ENCODE results near the gene SPTBN2.
A peak's percentile ranks its signal among the peaks of the same experiment; 100 is the strongest.
"Not testable (repeated sequence)": the region's sequence is repeated elsewhere in the genome, so short reads cannot be mapped to it uniquely, and the experiment has no call there.

SPTBN2 gene

DNA sequence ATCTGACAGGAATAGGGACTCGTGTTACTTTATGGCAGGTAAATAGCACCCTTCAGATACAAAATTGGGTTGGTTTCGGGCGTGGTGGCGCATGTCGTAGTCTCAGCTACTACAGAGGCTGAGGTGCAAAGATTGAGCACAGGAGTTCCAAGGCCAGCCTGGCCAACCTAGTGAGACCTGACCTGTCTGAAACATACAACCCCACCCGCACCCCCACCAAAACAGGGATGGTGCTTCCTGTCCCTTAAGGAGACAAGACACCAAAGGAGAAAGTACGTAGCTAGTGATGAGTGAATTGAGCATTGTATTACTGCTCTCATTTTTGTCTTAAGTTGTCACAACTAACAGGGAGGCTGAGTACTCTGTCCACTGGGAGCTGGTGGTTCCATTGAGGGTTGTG lies 76.4 kb downstream of the SPTBN2 start:
- no peak for DNase-seq (ENCODE audit: low read depth)
- no peak overlapping the region for H3K4me3 ChIP-seq (ENCODE audit: low read depth, low read length)

DNA sequence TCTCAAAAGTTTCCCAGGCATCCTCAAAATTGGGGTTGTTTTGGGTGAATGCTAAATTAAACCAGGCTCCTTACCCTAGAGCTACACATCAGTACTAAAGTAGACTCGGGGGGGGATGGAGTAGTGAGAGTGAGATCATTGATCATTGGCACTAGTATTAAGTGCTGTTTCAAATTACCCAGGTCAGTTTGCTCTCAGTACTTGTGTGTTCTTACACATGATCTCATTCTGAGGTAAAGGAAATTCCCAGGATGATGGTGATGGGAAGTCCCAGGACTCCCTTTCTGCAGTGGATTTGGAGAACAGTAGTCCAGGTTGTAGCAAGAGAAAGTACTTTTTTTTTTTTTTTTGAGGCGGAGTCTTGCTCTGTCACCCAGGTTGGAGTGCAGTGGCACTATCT lies 78.0 kb downstream of the SPTBN2 start:
- DNase-seq (ENCODE audit: low read depth): no peak

DNA sequence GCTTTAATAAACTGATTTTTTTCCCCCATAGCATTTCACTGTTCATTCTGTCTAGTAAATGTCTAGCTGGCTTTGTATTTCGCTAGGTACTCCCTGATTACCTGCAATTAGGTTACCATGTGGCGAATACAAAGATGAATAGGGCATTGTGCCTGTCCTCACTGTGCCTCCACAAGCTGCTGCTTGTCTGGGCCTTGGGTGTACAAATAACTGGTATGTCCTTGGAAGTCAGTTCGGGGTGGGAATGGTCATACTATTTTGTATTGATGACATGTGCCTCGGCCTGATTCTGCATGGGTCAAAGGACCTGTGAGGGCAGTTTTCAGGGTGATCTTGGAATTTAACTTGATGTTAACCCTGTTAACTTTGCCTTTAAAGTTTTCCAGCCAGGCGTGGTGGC lies 79.1 kb downstream of the SPTBN2 start:
- DNase-seq (ENCODE audit: low read depth): no peak
- H3K4me3 ChIP-seq (ENCODE audit: low read depth, low read length): no peak overlapping the region

More for the DNA sequence above, 78.0 kb downstream of the SPTBN2 start:
- H3K4me3 ChIP-seq (ENCODE audit: low read depth, low read length): no peak overlapping the region

DNA sequence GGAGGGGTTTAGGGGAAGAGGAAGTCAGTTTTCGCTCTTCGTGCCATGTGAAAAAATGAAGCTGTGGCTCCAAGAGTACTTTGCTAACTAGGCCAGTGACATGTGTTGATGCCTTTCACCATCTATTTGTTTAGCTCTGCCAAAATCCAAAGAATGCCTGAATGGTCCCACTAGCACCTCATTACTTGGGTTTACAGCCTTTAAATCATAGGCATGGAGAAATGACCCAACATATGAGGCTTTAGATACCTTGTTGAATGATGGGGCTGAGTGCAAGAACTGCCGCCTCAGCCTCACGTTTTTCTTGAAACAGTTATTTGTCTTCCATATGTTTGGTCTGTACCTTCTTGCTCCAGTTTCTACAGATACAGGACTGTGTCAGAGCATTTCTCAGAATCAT lies 82.2 kb downstream of the SPTBN2 start:
- no peak for DNase-seq (ENCODE audit: low read depth)
- H3K4me3 ChIP-seq (ENCODE audit: low read depth, low read length): no peak overlapping the region

DNA sequence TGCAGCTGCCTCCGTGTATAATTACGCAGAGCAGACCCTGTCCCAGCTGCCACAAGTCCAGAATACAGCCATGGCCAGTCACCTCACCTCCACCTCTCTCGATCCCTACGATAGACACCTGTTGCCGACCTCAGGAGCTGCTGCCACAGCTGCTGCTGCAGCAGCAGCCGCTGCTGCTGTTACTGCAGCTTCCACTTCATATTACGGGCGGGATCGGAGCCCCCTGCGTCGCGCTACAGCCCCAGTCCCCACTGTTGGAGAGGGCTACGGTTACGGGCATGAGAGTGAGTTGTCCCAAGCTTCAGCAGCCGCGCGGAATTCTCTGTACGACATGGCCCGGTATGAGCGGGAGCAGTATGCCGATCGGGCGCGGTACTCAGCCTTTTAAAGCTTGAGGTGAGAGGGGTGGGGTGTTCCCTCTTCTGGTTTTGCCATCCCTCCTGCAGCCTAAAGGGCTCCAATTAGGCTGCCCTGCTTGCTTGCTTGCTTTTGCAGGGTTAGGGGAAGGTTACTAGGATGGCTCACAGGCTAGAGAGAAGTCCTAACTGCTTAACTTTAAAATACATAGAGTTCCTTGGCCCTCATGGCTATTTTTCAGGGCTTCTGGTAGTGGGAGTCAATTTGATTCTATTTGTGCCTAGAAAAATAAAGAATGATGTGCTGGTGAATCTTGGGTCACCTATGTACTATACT lies 85.1 kb downstream of the SPTBN2 start:
- no peak overlapping the region for H3K4me3 ChIP-seq (ENCODE audit: low read depth, low read length)
- DNase-seq (ENCODE audit: low read depth): no peak

DNA sequence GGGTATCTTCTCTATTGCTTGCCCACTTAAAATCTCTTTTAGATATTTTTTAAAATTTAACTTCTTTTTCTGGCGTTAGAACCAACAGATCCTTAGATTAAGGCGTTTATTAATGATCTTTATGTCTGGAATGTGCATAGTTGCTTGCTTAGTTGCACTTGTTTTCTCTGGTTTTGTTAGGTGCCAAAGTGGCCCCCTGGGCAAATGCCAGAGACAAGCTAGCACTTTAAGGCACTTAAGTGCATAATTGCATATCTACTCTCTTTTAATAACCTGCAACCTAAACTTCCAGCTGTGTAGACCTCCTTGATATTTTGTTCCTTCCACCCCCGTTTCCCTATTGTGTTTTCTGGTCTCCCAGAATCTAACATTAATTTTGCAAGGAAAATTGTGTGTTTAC lies 87.2 kb downstream of the SPTBN2 start:
- H3K4me3 ChIP-seq (ENCODE audit: low read depth, low read length): peak overlapping the region; percentile 91
- no peak for DNase-seq (ENCODE audit: low read depth)

DNA sequence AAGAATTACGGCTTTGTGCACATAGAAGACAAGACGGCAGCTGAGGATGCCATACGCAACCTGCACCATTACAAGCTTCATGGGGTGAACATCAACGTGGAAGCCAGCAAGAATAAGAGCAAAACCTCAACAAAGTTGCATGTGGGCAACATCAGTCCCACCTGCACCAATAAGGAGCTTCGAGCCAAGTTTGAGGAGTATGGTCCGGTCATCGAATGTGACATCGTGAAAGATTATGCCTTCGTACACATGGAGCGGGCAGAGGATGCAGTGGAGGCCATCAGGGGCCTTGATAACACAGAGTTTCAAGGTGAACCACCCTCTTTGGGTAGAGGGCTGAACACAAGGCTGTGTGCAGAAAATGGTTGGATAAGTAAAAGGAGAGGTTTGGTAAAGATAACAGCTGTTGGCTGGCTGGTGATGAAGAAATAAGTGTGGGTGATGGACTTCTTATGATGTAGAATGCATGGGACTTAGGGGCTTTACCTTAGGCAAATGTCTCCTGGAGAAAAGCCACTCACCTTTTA lies 89.1 kb downstream of the SPTBN2 start:
- DNase-seq (ENCODE audit: low read depth): not testable (repeated sequence)

DNA sequence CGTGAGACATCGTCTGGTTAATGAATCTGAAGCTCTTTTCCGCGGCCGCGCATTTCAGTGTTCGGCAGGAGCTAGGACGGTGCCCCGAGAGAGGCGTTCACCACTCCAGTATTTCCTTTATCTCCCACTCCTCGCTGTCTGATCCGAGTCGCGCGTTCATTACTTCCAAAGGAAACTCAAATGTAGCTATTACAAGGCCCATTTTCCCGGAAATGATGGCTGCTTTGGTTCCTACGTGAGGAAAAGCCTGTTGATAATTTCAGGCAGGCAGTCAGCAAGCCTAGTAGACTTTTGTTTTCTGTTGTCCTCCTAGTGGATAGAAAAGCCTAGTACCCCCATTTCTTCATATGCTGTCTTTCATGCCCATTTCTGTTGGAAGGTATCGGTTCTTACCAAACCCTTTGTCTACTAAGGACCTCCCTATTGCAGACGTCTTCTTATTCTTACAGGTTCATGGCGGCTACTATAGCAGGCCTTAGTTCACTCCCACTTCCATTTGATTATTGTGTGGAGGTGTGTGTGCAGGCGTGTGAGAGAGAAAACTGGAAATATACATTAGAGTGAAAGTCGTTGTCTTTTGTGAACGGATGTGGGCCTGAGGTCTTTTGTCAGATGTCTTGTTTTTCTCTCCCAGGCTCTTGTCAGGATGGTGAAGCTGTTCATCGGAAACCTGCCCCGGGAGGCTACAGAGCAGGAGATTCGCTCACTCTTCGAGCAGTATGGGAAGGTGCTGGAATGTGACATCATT lies 89.8 kb downstream of the SPTBN2 start:
- H3K4me3 ChIP-seq (ENCODE audit: low read depth, low read length): peak overlapping the region; percentile 91
- no peak for DNase-seq (ENCODE audit: low read depth)

More for the DNA sequence above, 89.1 kb downstream of the SPTBN2 start:
- peak overlapping the region; percentile 91 for H3K4me3 ChIP-seq (ENCODE audit: low read depth, low read length)

DNA sequence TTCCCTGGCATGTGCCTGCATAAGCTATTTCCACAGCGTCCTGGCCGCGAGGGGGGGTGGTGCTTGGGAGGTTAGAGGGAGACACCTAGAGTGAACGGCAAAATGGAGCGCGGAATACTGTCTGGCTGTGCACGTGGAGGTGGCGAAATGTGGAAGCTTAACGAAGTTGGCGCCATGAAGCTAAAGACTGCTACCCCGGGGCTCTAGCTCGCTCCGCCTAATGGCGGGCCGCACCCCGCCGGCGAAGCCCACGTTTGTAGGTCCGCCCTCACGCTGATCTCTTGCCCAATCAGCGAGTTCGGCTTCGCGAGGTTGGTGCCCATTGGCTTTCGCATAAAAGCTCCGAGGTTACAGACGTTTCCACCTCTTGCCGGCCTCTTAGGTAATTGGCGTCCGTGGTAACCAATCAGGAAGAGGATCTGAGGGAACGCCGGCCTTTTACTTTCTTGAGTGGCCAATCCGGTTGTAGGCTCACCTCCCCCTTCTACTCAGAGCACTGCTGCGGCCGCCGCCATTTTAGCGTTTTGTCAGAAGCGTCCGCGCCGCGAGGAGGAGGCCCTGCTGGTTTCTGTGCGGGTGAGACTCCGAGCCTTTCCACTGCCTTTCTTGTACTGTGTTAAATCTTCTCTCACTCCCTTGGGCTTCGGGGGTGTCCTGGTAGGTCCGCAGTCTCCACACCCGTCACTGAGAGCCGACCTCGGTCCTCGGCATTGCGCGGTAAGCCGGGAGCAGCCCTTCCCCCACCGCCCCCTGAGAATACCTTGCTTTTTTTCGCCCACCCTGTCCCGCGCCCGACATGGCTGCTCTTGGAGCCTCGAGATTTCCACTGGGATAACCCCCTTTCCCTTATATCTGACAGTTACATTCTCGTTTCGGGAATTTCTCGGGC lies 90.6 kb downstream of the SPTBN2 start, which contains the start of gene RBM4:
TSS of gene RBM4 (plus strand) at position 527 of the 889 bp plus-strand sequence. CDS start 1,009 bp downstream, outside the sequence.
- H3K4me3 ChIP-seq (ENCODE audit: low read depth, low read length): peak within 1 kb of the TSS; percentile 91
- peak; percentile 99 for DNase-seq (ENCODE audit: low read depth)

DNA sequence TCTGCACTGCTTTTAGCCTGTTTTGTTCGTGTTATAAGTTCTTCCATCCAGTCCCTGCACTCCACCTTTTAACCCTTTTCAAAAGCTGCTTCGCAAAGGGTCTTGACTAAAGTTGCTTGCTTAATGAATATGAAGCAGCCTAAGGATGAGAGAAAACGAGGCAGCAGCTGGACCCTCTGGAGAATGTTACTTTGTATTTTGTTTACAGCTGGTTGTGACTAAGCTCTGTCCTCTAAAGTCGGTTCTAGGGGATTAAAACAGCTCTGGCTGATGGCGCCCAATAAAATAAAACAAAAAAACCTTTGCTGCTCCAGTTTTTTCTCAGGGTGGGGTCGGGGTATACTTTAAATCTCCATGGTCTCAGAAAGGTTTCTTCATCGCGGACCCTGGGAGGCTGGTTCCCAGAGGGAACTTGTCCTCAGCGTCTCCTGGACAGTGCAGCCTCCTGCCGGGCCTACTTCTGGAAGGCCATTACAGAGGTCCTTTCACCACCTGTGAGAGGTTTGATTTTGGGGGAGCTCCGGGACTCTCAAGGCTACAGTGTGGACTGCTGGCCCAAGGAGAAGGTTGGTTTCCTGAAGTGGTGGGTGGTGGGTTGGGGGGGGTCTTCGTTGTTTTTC lies 91.3 kb downstream of the SPTBN2 start:
- no peak for DNase-seq (ENCODE audit: low read depth)
- peak overlapping the region; percentile 46 for H3K4me3 ChIP-seq (ENCODE audit: low read depth, low read length)

DNA sequence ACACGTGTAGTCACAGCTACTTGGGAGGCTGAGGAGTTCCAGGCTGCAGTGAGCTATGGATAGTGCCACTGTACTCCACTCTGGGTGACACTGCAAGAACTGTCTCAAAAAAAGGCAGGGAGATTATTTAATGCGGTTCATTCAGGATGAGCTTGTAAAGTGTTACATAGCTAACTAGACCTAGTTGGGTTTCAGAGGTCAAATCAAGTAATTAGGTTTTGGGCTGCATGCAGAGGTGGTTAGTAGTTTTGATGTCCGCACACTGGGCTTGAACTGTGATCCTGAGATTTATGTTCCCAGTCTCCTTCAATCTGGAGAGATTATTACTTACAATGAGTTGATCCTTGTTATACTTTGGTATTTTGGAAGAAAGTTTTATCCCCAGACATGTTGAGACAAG lies 92.6 kb downstream of the SPTBN2 start:
- no peak overlapping the region for H3K4me3 ChIP-seq (ENCODE audit: low read depth, low read length)
- no peak for DNase-seq (ENCODE audit: low read depth)
